Measurements from ENCODE around the gene IFT88. TPM values are rescaled to one million over a fixed set of nuclear protein-coding genes. Genes with fewer than 3 reads are reported as not detected.
A peak's percentile ranks its signal among the peaks of the same experiment; 100 is the strongest.

IFT88 gene
- total and polyA plus RNA-seq, 7 donors, result 6.6 to 21.8 (median 13.8) TPM

GRCh38 chr13:20521364-20522115 lies 45.4 kb upstream of the IFT88 start:
- H3K27me3 ChIP-seq, result no peaks in the 10 kb centered on the region
- 94 to 95% methylated on average over 5 of the region's 5 CpGs for WGBS, 2 donors

GRCh38 chr13:20525144-20525600 lies 41.8 kb upstream of the IFT88 start:
- Histone ChIP-seq H3K36me3 (no peaks in the 10 kb centered on the region), H3K27ac (peak overlapping the region; percentile 82 to 84 (median 84)), H3K4me3 (peak overlapping the region; percentile 66 to 98 (median 92)), H3K27me3 (no peaks in the 10 kb centered on the region), H3K9me3 (no peaks in the 10 kb centered on the region), H3K4me1 (peaks cover 0 to 22% (median 10%) of the 10 kb centered on the region in 4 donors)
- TF ChIP-seq EP300 (IDR thresholded peaks at IDR 0.05) (no peak), POLR2AphosphoS5 (IDR thresholded peaks at IDR 0.05) (peak in 1 of 4 donors; percentile 14), CTCF (IDR thresholded peaks at IDR 0.05) (no peak), POLR2A (IDR thresholded peaks at IDR 0.05) (no peak)
- intact Hi-C loops (cut with DNase I), result no loop called here
- peak; percentile 71 for DNase-seq
- WGBS, 2 donors, result 1 to 3% methylated on average over 37 of the region's 37 CpGs

More at GRCh38 chr13:20521364-20522115, 45.4 kb upstream of the IFT88 start:
- intact Hi-C loops (cut with DNase I), result no loop called here
- H3K4me3 ChIP-seq, result no peak overlapping the region
- TF ChIP-seq CTCF (IDR thresholded peaks at IDR 0.05) (no peak), POLR2AphosphoS5 (IDR thresholded peaks at IDR 0.05) (no peak), EP300 (IDR thresholded peaks at IDR 0.05) (no peak), POLR2A (IDR thresholded peaks at IDR 0.05) (no peak)
- no peaks in the 10 kb centered on the region for H3K9me3 ChIP-seq
- H3K27ac ChIP-seq, result no peak overlapping the region
- no peak for DNase-seq
- H3K36me3 ChIP-seq, result no peaks in the 10 kb centered on the region
- peaks cover 0 to 18% (median 9%) of the 10 kb centered on the region in 4 donors for H3K4me1 ChIP-seq

- Histone ChIP-seq H3K27ac (peak within 1 kb of the TSS; percentile 82 to 84 (median 84)), H3K36me3 (no peaks in the 10 kb centered on the region), H3K4me3 (peak within 1 kb of the TSS; percentile 66 to 98 (median 92)), H3K4me1 (peaks cover 0 to 22% (median 10%) of the 10 kb centered on the region in 4 donors), H3K9me3 (no peaks in the 10 kb centered on the region), H3K27me3 (no peaks in the 10 kb centered on the region)
- 1% methylated on average over 89 of the region's 89 CpGs for WGBS, 2 donors
- peak in 1 of 4 donors; percentile 33 for TF ChIP-seq EP300 (IDR thresholded peaks at IDR 0.05)
- TF ChIP-seq CTCF (IDR thresholded peaks at IDR 0.05), result no peak
- TF ChIP-seq POLR2A (IDR thresholded peaks at IDR 0.05), result peak in 1 of 2 donors; percentile 7
- peak; percentile 25 to 81 (median 68) for TF ChIP-seq POLR2AphosphoS5 (IDR thresholded peaks at IDR 0.05)
- intact Hi-C loops (cut with DNase I), result loop anchor here (1.0 kb wide), 1 partner anchor 40 kb away; no protein-coding TSS in a partner anchor
- peak; percentile 88 for DNase-seq
These were observed 41.1 kb upstream of the IFT88 start, which contains the start of gene CRYL1 for GRCh38 chr13:20525601-20526544. CRYL1 (minus strand) TSS chr13:20525857; CDS start chr13:20525794, 63 bp downstream.

- WGBS, 2 donors, result 20 to 69% methylated on average over 6 of the region's 6 CpGs
- Histone ChIP-seq H3K4me3 (peak overlapping the region in 3 of 4 donors; percentile 88 to 98 (median 97)), H3K9me3 (no peaks in the 10 kb centered on the region), H3K36me3 (no peaks in the 10 kb centered on the region), H3K4me1 (peaks cover 0 to 22% (median 10%) of the 10 kb centered on the region in 4 donors), H3K27me3 (no peaks in the 10 kb centered on the region), H3K27ac (peak overlapping the region; percentile 82 to 84 (median 84))
- intact Hi-C loops (cut with DNase I), result loop anchor here (1.0 kb wide), 1 partner anchor 40 kb away; no protein-coding TSS in a partner anchor
- DNase-seq, result no peak
- TF ChIP-seq POLR2AphosphoS5 (IDR thresholded peaks at IDR 0.05), result no peak
- TF ChIP-seq CTCF (IDR thresholded peaks at IDR 0.05), result no peak
- TF ChIP-seq EP300 (IDR thresholded peaks at IDR 0.05), result no peak
- no peak for TF ChIP-seq POLR2A (IDR thresholded peaks at IDR 0.05)
These were observed 40.3 kb upstream of the IFT88 start for GRCh38 chr13:20526664-20527063.
